8988T (cell line): ENCODE results near the gene PYGL.
"Not testable (repeated sequence)": the region's sequence is repeated elsewhere in the genome, so short reads cannot be mapped to it uniquely, and the experiment has no call there.

ENCODE experiments used
- DNase-seq: peaks from one replicate; pipeline ENCODE4 v3.0.0; 2011

PYGL gene

GRCh38 chr14:50924843-50925242 lies 19.4 kb downstream of the PYGL start:
- no peak for DNase-seq

GRCh38 chr14:50924236-50924635 lies 20.0 kb downstream of the PYGL start:
- DNase-seq, result no peak

- DNase-seq, result no peak
These were observed 21.5 kb downstream of the PYGL start for GRCh38 chr14:50922803-50923202.

- no peak for DNase-seq
These were observed 23.6 kb downstream of the PYGL start for GRCh38 chr14:50920482-50921230.

- DNase-seq, result not testable (repeated sequence)
These were observed 24.8 kb downstream of the PYGL start for GRCh38 chr14:50919524-50919923.

GRCh38 chr14:50917449-50917848 lies 26.8 kb downstream of the PYGL start:
- DNase-seq, result no peak

- DNase-seq, result no peak
These were observed 33.5 kb downstream of the PYGL start for GRCh38 chr14:50910495-50911420.

- DNase-seq, result no peak
These were observed 37.8 kb downstream of the PYGL start for GRCh38 chr14:50906326-50907065.

GRCh38 chr14:50904719-50905118 lies 39.6 kb downstream of the PYGL start:
- no peak for DNase-seq

- no peak for DNase-seq
These were observed 42.9 kb downstream of the PYGL start for GRCh38 chr14:50901361-50901760.

GRCh38 chr14:50897658-50898175 lies 46.6 kb downstream of the PYGL start:
- DNase-seq, result no peak

GRCh38 chr14:50897005-50897404 lies 47.3 kb downstream of the PYGL start:
- DNase-seq, result not testable (repeated sequence)

GRCh38 chr14:50896421-50896820 lies 47.9 kb downstream of the PYGL start:
- not testable (repeated sequence) for DNase-seq

- DNase-seq, result no peak
These were observed 52.0 kb downstream of the PYGL start for GRCh38 chr14:50892255-50892654.

GRCh38 chr14:50887476-50887875 lies 56.8 kb downstream of the PYGL start:
- DNase-seq, result no peak

- DNase-seq, result no peak
These were observed 60.5 kb downstream of the PYGL start for GRCh38 chr14:50883827-50884197.

GRCh38 chr14:50882932-50883826 lies 61.1 kb downstream of the PYGL start:
- no peak for DNase-seq

- no peak for DNase-seq
These were observed 68.8 kb downstream of the PYGL start for GRCh38 chr14:50875359-50876070.

GRCh38 chr14:50874757-50875156 lies 69.5 kb downstream of the PYGL start:
- DNase-seq, result no peak

GRCh38 chr14:50871914-50872732 lies 72.2 kb downstream of the PYGL start, which contains the start of gene ABHD12B:
ABHD12B (plus strand) TSS chr14:50872053; CDS start chr14:50872175, 122 bp downstream.
- DNase-seq, result no peak
